HEK293T (cell line): ENCODE data around the gene RAPGEF4.

Experiments
- CTCF ChIA-PET: fragments of 350-600 bp; formaldehyde crosslinking; extraction: SDS; loops from one replicate; lab custom pipeline; 2021; ENCODE audit warnings: antibody characterized with exemption, inconsistent platforms; lab: Yijun Ruan, JAX
- POLR2A ChIA-PET: fragments of 350-600 bp; formaldehyde crosslinking; extraction: SDS; loops from one replicate; lab custom pipeline; 2020; ENCODE audit warnings: antibody characterized with exemption, inconsistent platforms; lab: Yijun Ruan, JAX
- DNase-seq: peaks from one replicate; pipeline ENCODE4 v3.0.0; 2012; ENCODE audit warnings: mixed read lengths; ENCODE audit errors: extremely low spot score
- ARNT ChIP-seq: fragments of 450-650 bp; IDR thresholded peaks from 2 replicates; pipeline ENCODE4 v1.6.1; 2017; ENCODE audit warnings: mild to moderate bottlenecking
- BHLHE40 ChIP-seq: fragments of 450-650 bp; IDR thresholded peaks from 2 replicates; pipeline ENCODE4 v1.6.1; 2016; ENCODE audit warnings: mild to moderate bottlenecking, moderate library complexity, borderline replicate concordance
- CTBP1 ChIP-seq: fragments of 450-650 bp; IDR thresholded peaks from 2 replicates; pipeline ENCODE4 v1.6.1; 2016; ENCODE audit warnings: borderline replicate concordance
- ELF4 ChIP-seq: fragments of 450-650 bp; IDR thresholded peaks from 2 replicates; pipeline ENCODE4 v1.6.1; 2017; ENCODE audit warnings: antibody characterized with exemption
- FOXA1 ChIP-seq: fragments of 450-650 bp; IDR thresholded peaks from 2 replicates; pipeline ENCODE4 v1.6.1; 2016; ENCODE audit warnings: mild to moderate bottlenecking
- FOXK2 ChIP-seq: fragments of 450-650 bp; IDR thresholded peaks from 2 replicates; pipeline ENCODE4 v1.6.1; 2016; ENCODE audit warnings: mild to moderate bottlenecking
- FOXM1 ChIP-seq: fragments of 450-650 bp; IDR thresholded peaks from 2 replicates; pipeline ENCODE4 v1.6.1; 2017; ENCODE audit warnings: mild to moderate bottlenecking, borderline replicate concordance
- HDGF ChIP-seq: fragments of 450-650 bp; IDR thresholded peaks from 2 replicates; pipeline ENCODE4 v1.6.1; 2017; ENCODE audit warnings: antibody characterized with exemption, borderline replicate concordance
- L3MBTL2 ChIP-seq: fragments of 450-650 bp; conservative IDR thresholded peaks from 2 replicates; pipeline ENCODE4 v1.6.1; 2016; ENCODE audit warnings: mild to moderate bottlenecking
- LEF1 ChIP-seq: fragments of 450-650 bp; IDR thresholded peaks from 2 replicates; pipeline ENCODE4 v1.6.1; 2017; ENCODE audit warnings: mild to moderate bottlenecking, borderline replicate concordance
- NFRKB ChIP-seq: fragments of 450-650 bp; IDR thresholded peaks from 2 replicates; pipeline ENCODE4 v1.6.1; 2016; ENCODE audit warnings: mild to moderate bottlenecking, moderate library complexity
- SP1 ChIP-seq: fragments of 450-650 bp; IDR thresholded peaks from 2 replicates; pipeline ENCODE4 v1.6.1; 2017
- SUZ12 ChIP-seq: fragments of 450-650 bp; IDR thresholded peaks from 2 replicates; pipeline ENCODE4 v1.6.1; 2016; ENCODE audit warnings: mild to moderate bottlenecking
- TARDBP ChIP-seq: fragments of 450-650 bp; IDR thresholded peaks from 2 replicates; pipeline ENCODE4 v1.6.1; 2016
- ZNF384 ChIP-seq: fragments of 450-650 bp; IDR thresholded peaks from 2 replicates; pipeline ENCODE4 v1.6.1; 2016
- TF ChIP-seq, protein P1 (sequence below): fragments of 450-650 bp; IDR thresholded peaks from 2 replicates; pipeline ENCODE4 v1.6.1; 2016

Gene RAPGEF4

DNA sequence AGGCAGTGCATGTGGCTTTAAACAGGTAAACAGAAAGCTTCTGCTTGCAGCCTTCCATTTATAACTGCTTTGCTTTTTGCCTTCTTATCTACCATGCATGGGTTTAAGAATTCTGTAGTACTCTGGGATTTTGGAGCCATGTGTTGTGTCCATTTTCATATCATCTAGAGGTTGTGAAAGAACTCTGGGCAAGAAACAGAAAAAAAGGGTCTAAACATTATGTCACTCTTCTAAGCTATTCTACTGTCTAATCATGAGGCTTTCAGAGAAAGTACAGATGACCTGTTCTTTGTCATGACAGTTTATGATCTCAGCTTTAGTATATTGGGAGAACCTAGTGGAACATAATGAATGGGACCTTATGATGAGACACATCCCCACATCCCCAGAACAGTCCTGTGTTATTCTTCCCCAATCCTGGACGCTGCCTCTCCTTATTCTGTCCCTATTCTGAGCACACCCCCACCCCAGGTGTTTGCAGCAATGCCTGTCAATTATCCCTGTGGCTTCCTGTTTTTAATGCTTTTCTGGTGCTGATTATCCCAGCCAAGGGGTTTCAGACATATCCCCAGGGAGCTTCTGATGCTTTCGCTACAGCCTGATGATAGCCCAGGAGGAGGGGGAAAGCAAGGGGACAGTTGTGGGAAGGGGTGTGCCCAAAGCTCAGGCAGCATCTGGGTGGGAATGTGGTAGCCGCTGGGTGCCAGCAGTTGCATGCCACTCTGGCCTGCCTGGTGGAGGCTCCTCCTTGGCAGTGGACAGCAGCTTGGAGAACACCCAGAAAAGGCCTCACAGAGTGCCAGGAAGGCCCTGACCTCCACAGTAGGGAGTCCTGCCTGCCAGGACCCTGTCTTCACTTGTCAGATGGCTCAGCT is 170.5 kb downstream of the RAPGEF4 start:
- DNase-seq, result no peak
- ChIA-PET POLR2A (no interaction called here), CTCF (no interaction called here)
- no peak for TF ChIP-seq SUZ12
- no peak for TF ChIP-seq TARDBP
- no peak for TF ChIP-seq ELF4
- no peak for TF ChIP-seq FOXA1
- TF ChIP-seq, protein P1, sequence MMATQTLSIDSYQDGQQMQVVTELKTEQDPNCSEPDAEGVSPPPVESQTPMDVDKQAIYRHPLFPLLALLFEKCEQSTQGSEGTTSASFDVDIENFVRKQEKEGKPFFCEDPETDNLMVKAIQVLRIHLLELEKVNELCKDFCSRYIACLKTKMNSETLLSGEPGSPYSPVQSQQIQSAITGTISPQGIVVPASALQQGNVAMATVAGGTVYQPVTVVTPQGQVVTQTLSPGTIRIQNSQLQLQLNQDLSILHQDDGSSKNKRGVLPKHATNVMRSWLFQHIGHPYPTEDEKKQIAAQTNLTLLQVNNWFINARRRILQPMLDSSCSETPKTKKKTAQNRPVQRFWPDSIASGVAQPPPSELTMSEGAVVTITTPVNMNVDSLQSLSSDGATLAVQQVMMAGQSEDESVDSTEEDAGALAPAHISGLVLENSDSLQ, result no peak
- no peak for TF ChIP-seq L3MBTL2
- no peak for TF ChIP-seq FOXK2
- TF ChIP-seq FOXM1, result no peak
- no peak for TF ChIP-seq LEF1
- no peak for TF ChIP-seq CTBP1
- TF ChIP-seq HDGF, result no peak
- no peak for TF ChIP-seq NFRKB
- no peak for TF ChIP-seq ZNF384
- no peak for TF ChIP-seq ARNT
- TF ChIP-seq BHLHE40, result no peak
- no peak for TF ChIP-seq SP1

GRCh38 chr2:172908275-172908674 is 172.6 kb downstream of the RAPGEF4 start:
- no peak for TF ChIP-seq ARNT
- no peak for TF ChIP-seq FOXA1
- TF ChIP-seq ELF4, result no peak
- TF ChIP-seq NFRKB, result no peak
- TF ChIP-seq HDGF, result no peak
- no peak for TF ChIP-seq SUZ12
- no peak for TF ChIP-seq SP1
- TF ChIP-seq, protein P1, result no peak
- no peak for TF ChIP-seq CTBP1
- TF ChIP-seq ZNF384, result no peak
- no peak for TF ChIP-seq TARDBP
- no peak for TF ChIP-seq BHLHE40
- no peak for TF ChIP-seq FOXM1
- TF ChIP-seq LEF1, result no peak
- CTCF ChIA-PET, result no interaction called here
- POLR2A ChIA-PET, result no interaction called here
- DNase-seq, result no peak

DNA sequence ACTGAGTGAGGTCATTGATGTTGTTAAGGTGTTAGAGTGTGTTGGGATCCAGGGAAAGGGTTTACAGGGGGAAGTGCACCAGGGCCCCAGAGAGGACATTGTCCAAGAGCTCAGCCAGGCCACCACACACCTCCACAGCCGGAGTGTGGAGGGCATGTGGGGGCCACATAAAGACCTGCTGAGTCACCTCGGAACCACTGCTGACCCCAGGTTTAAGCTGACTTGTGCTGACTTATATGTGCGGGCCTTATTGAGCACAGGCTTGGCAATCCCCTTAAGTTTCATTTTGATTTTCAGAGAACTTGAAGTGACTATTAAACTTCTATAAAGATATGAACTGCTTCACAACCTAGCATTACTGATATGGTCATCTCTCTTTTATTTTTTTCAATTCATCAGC is 173.8 kb downstream of the RAPGEF4 start:
- TF ChIP-seq TARDBP (no peak), SUZ12 (no peak), ARNT (no peak), HDGF (no peak), L3MBTL2 (no peak), FOXA1 (no peak)
- TF ChIP-seq, protein P1, result no peak
- DNase-seq, result no peak
- POLR2A ChIA-PET, result no interaction called here
- CTCF ChIA-PET, result no interaction called here

GRCh38 chr2:172912266-172912665 is 176.6 kb downstream of the RAPGEF4 start:
- ChIA-PET CTCF (interaction anchor here (1.0 kb wide), 1 partner anchor 20 kb away, joined by 3 read pairs; no protein-coding TSS in a partner anchor), POLR2A (no interaction called here)
- no peak for DNase-seq
- TF ChIP-seq FOXM1, result no peak
- TF ChIP-seq, protein P1, result no peak
- TF ChIP-seq TARDBP, result no peak
- TF ChIP-seq HDGF, result no peak
- TF ChIP-seq CTBP1, result no peak
- TF ChIP-seq BHLHE40, result no peak
- no peak for TF ChIP-seq FOXK2

DNA sequence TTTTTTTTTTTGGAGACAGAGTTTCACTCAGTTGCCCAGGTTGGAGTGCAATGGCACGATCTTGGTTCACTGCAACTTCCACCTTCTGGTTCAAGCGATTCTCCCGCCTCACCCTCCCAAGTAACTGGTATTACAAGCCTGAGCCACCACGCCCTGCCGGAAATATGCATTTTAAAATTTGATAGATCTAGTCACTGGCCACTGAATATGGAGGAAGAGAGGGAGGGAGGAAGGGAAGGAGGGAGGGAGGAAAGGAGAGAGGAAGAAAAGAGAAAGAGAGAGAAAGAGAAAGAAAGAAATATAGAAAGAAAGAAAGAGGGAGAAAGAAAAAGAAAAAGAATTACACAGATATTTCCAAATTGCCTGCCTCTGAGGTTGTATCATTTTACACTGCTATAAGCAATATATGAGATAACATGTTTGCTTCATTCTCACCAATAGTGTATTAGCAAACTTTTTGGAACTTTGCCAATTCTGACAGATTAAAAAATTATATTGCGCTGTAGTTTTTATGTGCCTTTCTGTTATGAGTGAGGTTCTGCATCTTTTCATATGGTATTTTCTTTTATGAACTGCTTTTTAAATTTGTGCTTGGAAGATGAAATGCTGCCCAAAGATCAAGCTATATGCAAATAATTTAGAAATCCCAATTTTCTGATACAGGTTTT is 178.8 kb downstream of the RAPGEF4 start:
- ChIA-PET CTCF (no interaction called here), POLR2A (no interaction called here)
- TF ChIP-seq BHLHE40 (no peak), CTBP1 (no peak), FOXM1 (no peak), FOXK2 (no peak)
- TF ChIP-seq, protein P1, result no peak
- DNase-seq, result no peak
